OCI-LY7 (cell line): ENCODE measurements around the gene ACSF2. TPM values are rescaled to one million over a fixed set of nuclear protein-coding genes. Genes with fewer than 3 reads are reported as not detected.

Experiments used
- BruUV-seq: library from RNA; stranded (reverse); fragments of 400-500 nt; replicated peaks from 2 replicates; lab custom pipeline; 2021; lab: Mats Ljungman, UMichigan
- CTCF ChIA-PET: fragments of 300-600 bp; sonication (Branson Sonifier 250); formaldehyde crosslinking; loops from one replicate; lab custom pipeline; 2022; ENCODE audit warnings: antibody characterized with exemption; ENCODE audit not compliant: unreplicated experiment; lab: Charles Lee
- POLR2A ChIA-PET: fragments of 300-600 bp; sonication (Branson Sonifier 250); formaldehyde crosslinking; loops from one replicate; lab custom pipeline; 2022; ENCODE audit warnings: antibody characterized with exemption; lab: Charles Lee
- DNase-seq: peaks from one replicate; pipeline ENCODE4 v3.0.0-alpha.2; 2015; ENCODE audit warnings: low spot score
- H2AFZ ChIP-seq: fragments of 200-600 bp; sonication (generic), shearing (Covaris generic); 2 replicates; pipeline ENCODE4 v1.6.1; 2014; ENCODE audit warnings: mild to moderate bottlenecking, antibody characterized with exemption, low read length, moderate library complexity
- H3K27ac ChIP-seq: fragments of 200-600 bp; sonication (generic); 2 replicates; pipeline ENCODE4 v1.5.1; 2014; ENCODE audit warnings: mixed run types, low read depth, mild to moderate bottlenecking, moderate library complexity, low read length, inconsistent platforms; ENCODE audit not compliant: poor library complexity, severe bottlenecking
- H3K36me3 ChIP-seq: fragments of 200-600 bp; sonication (generic); 2 replicates; pipeline ENCODE4 v1.6.1; 2014; ENCODE audit warnings: mild to moderate bottlenecking, antibody characterized with exemption, low read length, moderate library complexity, mixed read lengths; ENCODE audit not compliant: insufficient read depth
- H3K4me1 ChIP-seq: fragments of 200-600 bp; sonication (generic); 2 replicates; pipeline ENCODE4 v1.5.1; 2014; ENCODE audit warnings: mild to moderate bottlenecking, low read length; ENCODE audit not compliant: insufficient read depth, poor library complexity, severe bottlenecking
- H3K4me2 ChIP-seq: fragments of 200-600 bp; sonication (generic); 2 replicates; pipeline ENCODE4 v1.6.1; 2014; ENCODE audit warnings: mild to moderate bottlenecking, low read length
- H3K4me3 ChIP-seq: fragments of 200-600 bp; sonication (generic); 2 replicates; pipeline ENCODE4 v1.5.1; 2014; ENCODE audit warnings: mild to moderate bottlenecking, low read depth, low read length; ENCODE audit not compliant: poor library complexity, severe bottlenecking
- H3K79me2 ChIP-seq: fragments of 200-600 bp; sonication (generic); 2 replicates; pipeline ENCODE4 v1.6.1; 2016; ENCODE audit warnings: low read depth, mild to moderate bottlenecking, low read length, moderate library complexity, mixed read lengths; ENCODE audit not compliant: insufficient read depth
- H3K9me2 ChIP-seq: fragments of 200-600 bp; sonication (generic); 2 replicates; pipeline ENCODE4 v1.6.1; 2016; ENCODE audit warnings: mild to moderate bottlenecking, low read length, mixed read lengths; ENCODE audit not compliant: insufficient read depth
- H3K9me3 ChIP-seq: fragments of 200-600 bp; sonication (generic); 2 replicates; pipeline ENCODE4 v1.6.1; 2014; ENCODE audit warnings: mild to moderate bottlenecking, mixed run types, low read length, mixed read lengths
- H4K20me1 ChIP-seq: fragments of 200-600 bp; sonication (generic); 2 replicates; pipeline ENCODE4 v1.6.1; 2014; ENCODE audit warnings: mild to moderate bottlenecking, antibody characterized with exemption, low read length, moderate library complexity, mixed read lengths; ENCODE audit not compliant: insufficient read depth
- CTCF ChIP-seq: fragments of 200-600 bp; sonication (generic); conservative IDR thresholded peaks from 2 replicates; pipeline ENCODE4 v1.5.1; 2014; ENCODE audit warnings: mild to moderate bottlenecking, antibody characterized with exemption, low read length, moderate library complexity, mixed read lengths
- EZH2phosphoT487 ChIP-seq: fragments of 200-600 bp; sonication (generic); IDR thresholded peaks from 2 replicates; pipeline ENCODE4 v1.6.1; 2018; ENCODE audit warnings: low read depth, borderline replicate concordance, mild to moderate bottlenecking, mixed run types, antibody characterized with exemption, low read length, moderate library complexity, mixed read lengths
- intact Hi-C: fragments of 100-400 bp; cut with micrococcal nuclease; formaldehyde crosslinking; loops from one replicate; pipeline ENCODE4 v1.10.0; 2022; ENCODE audit not compliant: unreplicated experiment
- total RNA-seq, 2 experiments: library from RNA; depleted of rRNA in 1 of 2; stranded (reverse); fragments of >200 nt in 1 of 2; shearing (Covaris generic) in 1 of 2; gene quantifications; 2 replicates each; pipeline ENCODE4 v1.2.3, GENCODE V29; 2014 to 2022

Gene ACSF2
- total RNA-seq, 2 experiments from 2014 or later: 38.6 to 42.7 TPM

- POLR2A ChIA-PET: no interaction called here
- Histone ChIP-seq H3K9me3 (no peaks in the 10 kb centered on the region), H3K4me2 (no peak overlapping the region), H3K36me3 (peaks cover 4% of the 10 kb centered on the region; the same call in 1 of the 2 replicates), H4K20me1 (no peaks in the 10 kb centered on the region), H3K4me3 (no peak overlapping the region), H3K4me1 (peaks cover 16% of the 10 kb centered on the region), H3K27ac (no peak overlapping the region), H3K79me2 (peaks cover 3% of the 10 kb centered on the region; the same call in 1 of the 2 replicates), H2AFZ (no peak overlapping the region), H3K9me2 (no peaks in the 10 kb centered on the region)
- CTCF ChIA-PET: no interaction called here
- no peak for TF ChIP-seq CTCF
- TF ChIP-seq EZH2phosphoT487: no peak
- BruUV-seq: no TSS peak
- intact Hi-C loops: loop anchor here (5.0 kb wide), 1 partner anchor 129 kb away; the partner anchor contains the start of gene XYLT2
- no peak for DNase-seq
These were observed 50.7 kb downstream of the ACSF2 start for GRCh38 chr17:50476545-50477315.

GRCh38 chr17:50477976-50478375 lies 52.0 kb downstream of the ACSF2 start:
- H3K4me2 ChIP-seq: peak overlapping the region; percentile 74
- no peaks in the 10 kb centered on the region for H3K9me3 ChIP-seq
- intact Hi-C loops: loop anchor here (2.0 to 5.0 kb wide), 4 partner anchors 51 to 131 kb away; partner anchors contain the start of genes ACSF2, LRRC59 and XYLT2
- peaks cover 16% of the 10 kb centered on the region for H3K4me1 ChIP-seq
- H3K79me2 ChIP-seq: peaks cover 3% of the 10 kb centered on the region; the same call in 1 of the 2 replicates
- BruUV-seq: no TSS peak
- no peaks in the 10 kb centered on the region for H3K9me2 ChIP-seq
- ChIA-PET CTCF (interaction anchor here (0.6 to 1.6 kb wide), 3 partner anchors 10 to 106 kb away, joined by 3 to 9 read pairs (median 7); partner anchors contain the start of gene LRRC59), POLR2A (no interaction called here)
- peak overlapping the region; percentile 99 for H2AFZ ChIP-seq
- DNase-seq: no peak
- TF ChIP-seq EZH2phosphoT487 (no peak), CTCF (no peak)
- H3K36me3 ChIP-seq: peaks cover 12% of the 10 kb centered on the region; the same call in 1 of the 2 replicates
- H3K27ac ChIP-seq: peak overlapping the region; percentile 70
- peak overlapping the region; percentile 93 for H3K4me3 ChIP-seq
- no peaks in the 10 kb centered on the region for H4K20me1 ChIP-seq
